Measurements from ENCODE around the gene PLEKHH1. TPM values are rescaled to one million over a fixed set of nuclear protein-coding genes. Genes with fewer than 3 reads are reported as not detected.

Gene PLEKHH1
- total and polyA plus RNA-seq, 9 of the 15 experiments (the other 6 are each of a cell fraction or from before 2014, with no cell fraction given): 0.76 to 5.9 (median 2.9) TPM

DNA sequence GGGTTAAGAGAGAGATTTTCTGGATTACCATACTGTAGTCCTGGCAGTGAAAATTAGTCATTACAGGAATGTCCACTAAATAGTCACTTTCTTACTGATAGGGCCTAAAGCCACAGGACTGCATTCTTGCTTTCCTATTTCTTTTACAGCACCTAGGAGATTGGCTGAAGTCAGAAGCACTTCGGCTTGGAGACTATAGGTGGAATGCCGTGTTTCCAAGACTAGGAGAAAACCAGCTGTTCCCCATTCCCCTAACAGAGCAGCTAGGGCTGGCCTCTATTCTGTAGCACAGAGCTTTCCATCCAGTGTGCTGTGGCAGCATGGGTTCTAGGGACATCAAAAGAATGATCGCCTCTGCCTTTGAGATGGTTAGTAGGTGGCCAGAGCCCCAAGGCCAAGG is 51.9 kb downstream of the PLEKHH1 start:
- H2AFZ ChIP-seq (ENCODE audit: low read depth, low read length): no peak overlapping the region
- H3K4me1 ChIP-seq (replicated peaks in 1 of 2; ENCODE audit: control insufficient read depth in 2 of 2, insufficient read depth in 2 of 2, low read length in 2 of 2): peaks cover 0 to 8% of the 10 kb centered on the region in 2 experiments; a peak in 2 of 5 replicates
- intact Hi-C loops (cut with micrococcal nuclease): loop anchor here (1.0 kb wide), 2 partner anchors 82 to 119 kb away; no protein-coding TSS in a partner anchor
- H3K36me3 ChIP-seq (ENCODE audit: control insufficient read depth, insufficient read depth, low read length): peaks cover 19% of the 10 kb centered on the region; the same call in 2 of the 3 replicates
- H3K4me3 ChIP-seq: no peak overlapping the region
- H4K20me1 ChIP-seq (replicated peaks; ENCODE audit: control insufficient read depth, insufficient read depth, low read length): no peaks in the 10 kb centered on the region; the same call in 1 of the 2 replicates
- no peak overlapping the region for H3K9ac ChIP-seq (ENCODE audit: insufficient read depth in 1 of 2, low read depth in 2 of 2, low read length in 2 of 2)
- H3K27me3 ChIP-seq (ENCODE audit: control insufficient read depth in 2 of 2, insufficient read depth in 2 of 2, low read length in 2 of 2): no peaks in the 10 kb centered on the region
- no peaks in the 10 kb centered on the region for H3K9me1 ChIP-seq (ENCODE audit: control insufficient read depth, insufficient read depth, low read length)
- in situ Hi-C loops (cut with MboI): loop anchor here (5.0 to 10.0 kb wide), 3 partner anchors 82 to 450 kb away; partner anchors contain the start of gene RDH12
- no peak overlapping the region for H3K4me2 ChIP-seq (ENCODE audit: insufficient read depth, low read length)
- no peaks in the 10 kb centered on the region for H3K9me3 ChIP-seq (replicated peaks; ENCODE audit: control insufficient read depth, insufficient read depth, low read depth, low read length)
- WGBS (ENCODE audit: insufficient coverage, low coverage, missing lambda C conversion rate): 45% methylated on average over 3 of the region's 3 CpGs
- BruUV-seq (replicated peaks): no TSS peak
- ChIA-PET CTCF (ENCODE audit: low intra/inter-chr PET ratio) (interaction anchor here (1.0 to 3.1 kb wide), 4 partner anchors 82 to 158 kb away, joined by 3 to 16 read pairs (median 9); no protein-coding TSS in a partner anchor), POLR2A (interaction anchor here (1.3 to 2.3 kb wide), 3 partner anchors 82 to 178 kb away, joined by 3 to 14 read pairs (median 4); no protein-coding TSS in a partner anchor)
- ATAC-seq: no peak
- no peak for DNase-seq (ENCODE audit: extremely low read depth in 1 of 4, low spot score in 3 of 4)
- no peak overlapping the region for H3K27ac ChIP-seq (ENCODE audit: extremely low read depth, low read depth, low read length)
- H3K79me2 ChIP-seq (ENCODE audit: control insufficient read depth, insufficient read depth, low read length): no peaks in the 10 kb centered on the region
- no peak for FAIRE-seq
- TF ChIP-seq ZFPM2 (CRISPR knock-in tag; IDR thresholded peaks at IDR 0.05): no peak
- TF ChIP-seq RBM39 (optimal IDR thresholded peaks at IDR 0.05; ENCODE audit: low read depth, low read length): no peak
- TF ChIP-seq, protein P1, sequence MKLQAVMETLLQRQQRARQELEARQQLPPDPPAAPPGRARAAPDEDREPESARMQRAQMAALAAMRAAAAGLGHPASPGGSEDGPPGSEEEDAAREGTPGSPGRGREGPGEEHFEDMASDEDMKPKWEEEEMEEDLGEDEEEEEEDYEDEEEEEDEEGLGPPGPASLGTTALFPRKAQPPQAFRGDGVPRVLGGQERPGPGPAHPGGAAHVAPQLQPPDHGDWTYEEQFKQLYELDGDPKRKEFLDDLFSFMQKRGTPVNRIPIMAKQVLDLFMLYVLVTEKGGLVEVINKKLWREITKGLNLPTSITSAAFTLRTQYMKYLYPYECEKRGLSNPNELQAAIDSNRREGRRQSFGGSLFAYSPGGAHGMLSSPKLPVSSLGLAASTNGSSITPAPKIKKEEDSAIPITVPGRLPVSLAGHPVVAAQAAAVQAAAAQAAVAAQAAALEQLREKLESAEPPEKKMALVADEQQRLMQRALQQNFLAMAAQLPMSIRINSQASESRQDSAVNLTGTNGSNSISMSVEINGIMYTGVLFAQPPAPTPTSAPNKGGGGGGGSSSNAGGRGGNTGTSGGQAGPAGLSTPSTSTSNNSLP (IDR thresholded peaks at IDR 0.05; ENCODE audit: borderline replicate concordance, low read depth, low read length): no peak
- no peak for TF ChIP-seq ESRRA (IDR thresholded peaks at IDR 0.05; ENCODE audit: borderline replicate concordance, low read depth)
- TF ChIP-seq CREBBP (IDR thresholded peaks at IDR 0.05; ENCODE audit: low read depth, low read length): no peak
- no peak for TF ChIP-seq TARDBP (IDR thresholded peaks at IDR 0.05)
- TF ChIP-seq, protein P2, sequence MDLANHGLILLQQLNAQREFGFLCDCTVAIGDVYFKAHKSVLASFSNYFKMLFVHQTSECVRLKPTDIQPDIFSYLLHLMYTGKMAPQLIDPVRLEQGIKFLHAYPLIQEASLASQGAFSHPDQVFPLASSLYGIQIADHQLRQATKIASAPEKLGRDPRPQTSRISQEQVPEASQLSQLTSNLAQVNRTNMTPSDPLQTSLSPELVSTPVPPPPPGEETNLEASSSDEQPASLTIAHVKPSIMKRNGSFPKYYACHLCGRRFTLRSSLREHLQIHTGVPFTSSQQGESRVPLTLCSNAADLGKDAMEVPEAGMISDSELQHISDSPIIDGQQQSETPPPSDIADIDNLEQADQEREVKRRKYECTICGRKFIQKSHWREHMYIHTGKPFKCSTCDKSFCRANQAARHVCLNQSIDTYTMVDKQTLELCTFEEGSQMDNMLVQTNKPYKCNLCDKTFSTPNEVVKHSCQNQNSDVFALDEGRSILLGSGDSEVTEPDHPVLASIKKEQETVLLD (IDR thresholded peaks at IDR 0.05): no peak
- no peak for TF ChIP-seq SMAD2 (IDR thresholded peaks at IDR 0.05; ENCODE audit: low read depth, low read length)
- TF ChIP-seq, protein P3, sequence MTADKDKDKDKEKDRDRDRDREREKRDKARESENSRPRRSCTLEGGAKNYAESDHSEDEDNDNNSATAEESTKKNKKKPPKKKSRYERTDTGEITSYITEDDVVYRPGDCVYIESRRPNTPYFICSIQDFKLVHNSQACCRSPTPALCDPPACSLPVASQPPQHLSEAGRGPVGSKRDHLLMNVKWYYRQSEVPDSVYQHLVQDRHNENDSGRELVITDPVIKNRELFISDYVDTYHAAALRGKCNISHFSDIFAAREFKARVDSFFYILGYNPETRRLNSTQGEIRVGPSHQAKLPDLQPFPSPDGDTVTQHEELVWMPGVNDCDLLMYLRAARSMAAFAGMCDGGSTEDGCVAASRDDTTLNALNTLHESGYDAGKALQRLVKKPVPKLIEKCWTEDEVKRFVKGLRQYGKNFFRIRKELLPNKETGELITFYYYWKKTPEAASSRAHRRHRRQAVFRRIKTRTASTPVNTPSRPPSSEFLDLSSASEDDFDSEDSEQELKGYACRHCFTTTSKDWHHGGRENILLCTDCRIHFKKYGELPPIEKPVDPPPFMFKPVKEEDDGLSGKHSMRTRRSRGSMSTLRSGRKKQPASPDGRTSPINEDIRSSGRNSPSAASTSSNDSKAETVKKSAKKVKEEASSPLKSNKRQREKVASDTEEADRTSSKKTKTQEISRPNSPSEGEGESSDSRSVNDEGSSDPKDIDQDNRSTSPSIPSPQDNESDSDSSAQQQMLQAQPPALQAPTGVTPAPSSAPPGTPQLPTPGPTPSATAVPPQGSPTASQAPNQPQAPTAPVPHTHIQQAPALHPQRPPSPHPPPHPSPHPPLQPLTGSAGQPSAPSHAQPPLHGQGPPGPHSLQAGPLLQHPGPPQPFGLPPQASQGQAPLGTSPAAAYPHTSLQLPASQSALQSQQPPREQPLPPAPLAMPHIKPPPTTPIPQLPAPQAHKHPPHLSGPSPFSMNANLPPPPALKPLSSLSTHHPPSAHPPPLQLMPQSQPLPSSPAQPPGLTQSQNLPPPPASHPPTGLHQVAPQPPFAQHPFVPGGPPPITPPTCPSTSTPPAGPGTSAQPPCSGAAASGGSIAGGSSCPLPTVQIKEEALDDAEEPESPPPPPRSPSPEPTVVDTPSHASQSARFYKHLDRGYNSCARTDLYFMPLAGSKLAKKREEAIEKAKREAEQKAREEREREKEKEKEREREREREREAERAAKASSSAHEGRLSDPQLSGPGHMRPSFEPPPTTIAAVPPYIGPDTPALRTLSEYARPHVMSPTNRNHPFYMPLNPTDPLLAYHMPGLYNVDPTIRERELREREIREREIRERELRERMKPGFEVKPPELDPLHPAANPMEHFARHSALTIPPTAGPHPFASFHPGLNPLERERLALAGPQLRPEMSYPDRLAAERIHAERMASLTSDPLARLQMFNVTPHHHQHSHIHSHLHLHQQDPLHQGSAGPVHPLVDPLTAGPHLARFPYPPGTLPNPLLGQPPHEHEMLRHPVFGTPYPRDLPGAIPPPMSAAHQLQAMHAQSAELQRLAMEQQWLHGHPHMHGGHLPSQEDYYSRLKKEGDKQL (CRISPR knock-in tag; IDR thresholded peaks at IDR 0.05; ENCODE audit: borderline replicate concordance): no peak
- TF ChIP-seq, protein P4, sequence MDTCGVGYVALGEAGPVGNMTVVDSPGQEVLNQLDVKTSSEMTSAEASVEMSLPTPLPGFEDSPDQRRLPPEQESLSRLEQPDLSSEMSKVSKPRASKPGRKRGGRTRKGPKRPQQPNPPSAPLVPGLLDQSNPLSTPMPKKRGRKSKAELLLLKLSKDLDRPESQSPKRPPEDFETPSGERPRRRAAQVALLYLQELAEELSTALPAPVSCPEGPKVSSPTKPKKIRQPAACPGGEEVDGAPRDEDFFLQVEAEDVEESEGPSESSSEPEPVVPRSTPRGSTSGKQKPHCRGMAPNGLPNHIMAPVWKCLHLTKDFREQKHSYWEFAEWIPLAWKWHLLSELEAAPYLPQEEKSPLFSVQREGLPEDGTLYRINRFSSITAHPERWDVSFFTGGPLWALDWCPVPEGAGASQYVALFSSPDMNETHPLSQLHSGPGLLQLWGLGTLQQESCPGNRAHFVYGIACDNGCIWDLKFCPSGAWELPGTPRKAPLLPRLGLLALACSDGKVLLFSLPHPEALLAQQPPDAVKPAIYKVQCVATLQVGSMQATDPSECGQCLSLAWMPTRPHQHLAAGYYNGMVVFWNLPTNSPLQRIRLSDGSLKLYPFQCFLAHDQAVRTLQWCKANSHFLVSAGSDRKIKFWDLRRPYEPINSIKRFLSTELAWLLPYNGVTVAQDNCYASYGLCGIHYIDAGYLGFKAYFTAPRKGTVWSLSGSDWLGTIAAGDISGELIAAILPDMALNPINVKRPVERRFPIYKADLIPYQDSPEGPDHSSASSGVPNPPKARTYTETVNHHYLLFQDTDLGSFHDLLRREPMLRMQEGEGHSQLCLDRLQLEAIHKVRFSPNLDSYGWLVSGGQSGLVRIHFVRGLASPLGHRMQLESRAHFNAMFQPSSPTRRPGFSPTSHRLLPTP (IDR thresholded peaks at IDR 0.05; ENCODE audit: borderline replicate concordance, extremely low read depth, insufficient read length): no peak

All from K562 (cell line).